GM21825 (cell line): ENCODE data around the gene SDR42E1.

ENCODE experiments used
- ATAC-seq: cut with Tn5 transposase; IDR thresholded peaks from one replicate; pipeline ENCODE4 v1.9.1; 2021; ENCODE audit warnings: mild to moderate bottlenecking, moderate library complexity; ENCODE audit not compliant: unreplicated experiment

The SDR42E1 gene

DNA sequence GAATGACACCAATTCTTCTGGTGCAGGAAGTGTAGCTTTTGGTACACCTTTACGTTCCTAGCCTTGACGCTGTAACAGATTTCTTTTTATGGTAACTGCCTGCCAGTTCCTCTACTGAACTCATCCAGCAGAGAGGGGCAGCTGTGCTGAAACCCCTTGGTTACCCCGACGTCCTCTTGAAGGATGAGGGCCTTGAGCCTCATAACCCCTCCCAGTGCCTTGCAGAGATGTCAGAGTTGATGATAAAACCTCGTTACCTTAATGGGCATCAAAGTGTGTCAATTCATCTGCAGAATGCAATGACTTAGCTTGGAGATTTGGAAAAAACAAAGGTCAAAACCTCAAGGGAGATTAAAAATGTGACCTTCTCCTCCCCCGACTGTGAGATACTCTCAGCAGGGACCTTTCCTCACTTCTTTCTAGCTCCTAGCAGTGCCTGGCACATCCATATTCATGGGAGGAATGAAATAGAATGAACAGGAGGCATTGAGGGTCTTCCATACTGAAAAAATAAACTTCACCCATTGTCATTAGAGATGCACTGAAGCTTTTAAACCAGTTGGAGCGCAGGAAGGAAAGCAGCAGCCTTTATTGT is 69.2 kb downstream of the SDR42E1 start:
- no peak for ATAC-seq

DNA sequence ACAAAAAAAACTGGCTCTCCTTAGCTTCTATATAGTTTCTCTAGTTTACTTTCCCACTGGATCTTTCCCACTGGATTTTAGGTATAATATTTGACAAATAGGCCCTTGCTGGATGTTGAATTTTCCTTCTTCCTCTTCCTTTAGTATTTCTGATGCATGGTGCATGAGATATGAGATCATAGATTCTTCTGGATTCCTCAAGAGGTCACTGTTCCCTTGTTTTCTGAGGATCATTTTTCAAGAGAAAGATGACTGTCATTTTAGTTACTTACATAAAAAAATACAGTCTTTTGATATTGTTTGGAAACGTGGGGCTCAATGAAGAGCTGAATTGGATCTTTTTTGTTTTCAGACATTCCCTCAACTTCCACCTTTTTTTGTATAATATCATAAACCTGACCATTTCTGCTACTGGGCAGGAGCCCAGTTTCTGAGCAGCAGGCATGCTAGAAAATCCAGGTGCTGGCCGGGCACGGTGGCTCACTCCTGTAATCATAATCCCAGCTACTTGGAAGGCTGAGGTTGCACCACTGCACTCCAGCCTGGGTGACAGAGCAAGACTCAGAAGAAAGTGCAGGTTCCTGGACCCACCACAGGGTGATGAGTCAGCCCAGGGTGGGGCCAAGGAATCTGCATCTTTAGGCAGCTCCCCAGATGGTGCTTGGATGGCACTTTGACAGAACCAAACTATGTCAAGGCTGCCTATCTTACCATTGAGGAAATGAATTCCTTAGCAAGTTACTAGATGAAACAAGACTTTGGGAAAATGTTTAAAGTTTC is 70.3 kb downstream of the SDR42E1 start:
- no peak for ATAC-seq

DNA sequence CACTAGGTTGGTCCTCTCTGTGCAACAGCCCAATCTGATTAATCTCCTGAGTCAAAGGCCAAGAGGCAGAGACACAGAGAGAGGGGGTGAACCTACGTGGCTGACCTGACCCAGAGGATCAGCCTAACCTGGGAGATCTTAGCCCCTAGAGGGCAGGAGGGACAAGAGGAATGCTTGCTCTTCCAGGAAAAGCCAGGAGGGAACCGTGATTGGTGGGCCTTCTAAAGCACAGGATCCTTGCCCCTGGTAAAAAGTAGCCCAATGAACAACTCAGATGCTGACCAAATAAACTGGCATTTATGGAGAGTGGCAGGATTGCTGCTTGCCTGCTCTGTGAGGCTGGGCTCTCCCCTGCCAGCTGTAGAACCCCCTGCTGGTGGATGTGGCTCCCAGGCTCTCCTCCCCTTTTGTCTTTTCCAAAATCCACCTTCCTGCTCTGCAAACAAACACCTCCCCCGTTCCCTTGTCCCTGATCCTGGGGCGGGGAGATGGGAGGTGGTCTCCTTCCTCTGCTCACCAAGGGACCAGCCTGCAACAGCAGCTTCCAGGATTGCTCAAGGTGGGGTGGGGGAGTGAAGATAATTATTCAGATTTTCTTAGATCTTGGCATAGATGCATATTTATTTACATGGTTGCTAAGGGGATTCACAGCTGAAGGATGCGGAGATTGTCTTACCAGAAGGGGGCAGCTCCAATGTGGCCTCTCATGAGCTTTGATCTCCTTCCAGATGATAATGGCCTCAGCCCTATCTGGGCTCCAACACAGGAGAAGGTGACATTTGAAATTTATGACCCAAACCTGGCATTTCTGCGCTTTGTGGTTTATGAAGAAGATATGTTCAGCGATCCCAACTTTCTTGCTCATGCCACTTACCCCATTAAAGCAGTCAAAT is 71.9 kb downstream of the SDR42E1 start:
- ATAC-seq = no peak
